DMS 273 (cell line): ENCODE results near the gene HERC2.
"Not testable (repeated sequence)": the region's sequence is repeated elsewhere in the genome, so short reads cannot be mapped to it uniquely, and the experiment has no call there.

Source experiments
- DNase-seq: peaks from one replicate; lab custom pipeline; 2025; ENCODE audit not compliant: unreplicated experiment; lab: John Stamatoyannopoulos, UW

Gene HERC2

DNA sequence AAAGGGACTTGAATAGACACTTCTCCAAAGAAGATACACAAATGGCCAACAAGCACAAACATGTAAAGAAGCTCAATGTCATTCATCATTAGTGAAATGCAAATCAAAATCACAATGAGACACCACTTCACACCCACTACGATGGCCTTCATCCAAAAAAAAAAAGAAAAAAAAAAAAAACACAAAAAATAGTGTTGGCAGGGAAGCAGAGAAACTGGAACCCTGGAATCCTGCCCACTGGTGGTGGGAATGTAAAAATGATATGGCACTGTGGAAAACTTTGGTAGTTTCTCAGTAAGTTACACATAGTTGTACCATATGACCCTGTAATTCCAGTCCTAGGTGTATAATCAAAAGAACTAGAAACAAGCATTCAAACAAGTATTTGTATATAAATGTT, 94.7 kb downstream of the HERC2 start:
- peak; percentile 11 for DNase-seq

DNA sequence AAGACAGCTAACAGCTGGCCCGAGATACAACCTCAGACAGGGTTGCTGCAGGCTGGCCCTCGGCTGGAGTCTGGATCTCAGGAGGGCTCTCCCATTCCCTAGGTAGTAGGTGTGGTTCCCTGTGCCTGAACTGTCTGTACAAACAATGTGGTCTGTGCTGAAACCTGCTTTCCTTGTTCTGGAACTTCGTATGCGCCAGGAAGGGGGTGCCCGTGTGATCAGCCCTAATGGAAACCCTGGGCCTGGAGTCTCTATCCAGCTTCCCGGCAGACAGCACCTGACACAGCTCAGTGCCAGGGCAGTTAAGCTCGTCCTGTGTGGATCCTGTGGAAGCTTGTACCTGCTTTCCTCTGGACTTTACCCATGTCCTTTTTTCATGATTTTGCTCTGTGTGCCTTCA, 99.4 kb downstream of the HERC2 start:
- not testable (repeated sequence) for DNase-seq

DNA sequence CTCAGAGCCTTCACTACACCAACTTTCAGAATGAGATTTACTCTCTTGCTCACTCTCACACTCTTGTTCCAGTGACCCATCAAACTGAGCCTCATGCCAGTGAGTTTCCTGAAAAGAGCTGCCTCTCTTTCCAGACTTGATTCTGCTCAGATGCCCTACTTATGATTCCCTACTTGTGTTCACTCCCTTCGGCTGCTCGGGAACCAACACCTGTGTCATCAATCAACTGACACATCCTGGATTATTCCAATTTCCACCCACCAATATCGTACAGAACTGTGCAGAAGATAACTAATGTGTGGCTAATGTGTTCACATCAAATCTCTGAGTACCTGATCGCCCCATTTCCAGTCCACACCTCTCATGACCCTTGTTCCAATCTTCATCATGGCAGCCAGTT, 100.3 kb downstream of the HERC2 start:
- not testable (repeated sequence) for DNase-seq

DNA sequence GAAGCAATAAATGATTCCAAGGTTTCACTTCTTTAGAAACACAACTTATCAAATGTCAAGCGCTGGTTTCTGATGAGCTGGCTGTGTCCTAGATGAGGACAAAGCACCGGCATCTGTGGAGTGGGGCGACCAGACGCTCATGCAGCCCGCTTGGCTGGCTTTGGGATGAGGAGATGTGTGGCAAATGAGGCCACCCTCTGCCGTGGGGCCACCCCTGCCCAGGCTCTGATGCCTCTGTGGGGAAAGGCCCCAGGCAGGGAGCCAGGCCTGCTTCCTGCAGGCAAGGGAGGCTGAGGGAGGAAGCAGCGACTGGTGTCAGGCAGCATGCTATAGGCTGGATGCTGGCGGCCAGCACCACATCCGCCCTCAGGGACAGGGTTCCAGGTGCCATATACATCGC, 102.9 kb downstream of the HERC2 start:
- no peak for DNase-seq

DNA sequence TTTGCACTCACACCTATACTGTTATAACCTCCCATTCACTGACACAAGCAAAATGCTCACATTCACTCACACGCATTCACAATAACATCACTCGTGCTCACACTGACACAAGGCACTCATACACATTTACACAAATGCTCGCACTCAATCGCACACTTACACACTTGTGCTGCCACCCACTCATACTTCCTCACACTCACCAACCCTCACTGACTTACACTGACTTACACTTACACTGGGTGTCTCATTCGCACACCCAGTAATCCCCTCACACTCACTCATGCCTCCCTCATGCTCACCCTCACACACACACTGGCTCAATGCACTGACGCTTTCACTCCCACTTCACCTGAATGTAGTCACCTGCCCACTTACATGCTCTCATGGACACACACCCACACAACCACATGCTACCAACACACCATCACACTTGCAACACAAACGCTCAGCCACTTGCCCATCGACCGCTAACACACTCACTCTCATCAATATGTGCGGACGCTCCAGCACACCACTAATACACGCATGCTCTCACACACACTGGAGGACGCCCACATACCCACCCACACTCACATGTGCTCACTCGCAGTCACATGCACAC, 104.9 kb downstream of the HERC2 start:
- DNase-seq, result not testable (repeated sequence)

DNA sequence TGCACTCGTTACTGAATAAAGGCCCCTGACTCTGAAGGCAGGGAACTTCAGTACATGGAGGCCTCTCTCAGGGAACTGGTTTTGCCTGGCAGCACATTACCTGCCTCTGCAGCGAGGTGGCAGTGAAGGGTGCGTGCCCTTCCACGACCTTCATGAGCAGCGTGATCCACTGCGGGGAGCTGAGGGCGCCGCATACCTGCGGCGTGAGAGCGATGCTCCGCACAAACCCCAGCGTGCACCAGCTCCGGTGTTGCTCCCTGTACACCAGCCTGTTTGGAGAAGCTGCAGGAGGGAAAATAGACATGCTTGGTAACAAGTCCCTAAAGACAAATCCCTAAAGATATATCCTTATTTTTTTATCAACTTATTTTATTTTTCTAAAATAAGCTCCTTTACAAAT, 106.5 kb downstream of the HERC2 start:
- DNase-seq, result not testable (repeated sequence)

DNA sequence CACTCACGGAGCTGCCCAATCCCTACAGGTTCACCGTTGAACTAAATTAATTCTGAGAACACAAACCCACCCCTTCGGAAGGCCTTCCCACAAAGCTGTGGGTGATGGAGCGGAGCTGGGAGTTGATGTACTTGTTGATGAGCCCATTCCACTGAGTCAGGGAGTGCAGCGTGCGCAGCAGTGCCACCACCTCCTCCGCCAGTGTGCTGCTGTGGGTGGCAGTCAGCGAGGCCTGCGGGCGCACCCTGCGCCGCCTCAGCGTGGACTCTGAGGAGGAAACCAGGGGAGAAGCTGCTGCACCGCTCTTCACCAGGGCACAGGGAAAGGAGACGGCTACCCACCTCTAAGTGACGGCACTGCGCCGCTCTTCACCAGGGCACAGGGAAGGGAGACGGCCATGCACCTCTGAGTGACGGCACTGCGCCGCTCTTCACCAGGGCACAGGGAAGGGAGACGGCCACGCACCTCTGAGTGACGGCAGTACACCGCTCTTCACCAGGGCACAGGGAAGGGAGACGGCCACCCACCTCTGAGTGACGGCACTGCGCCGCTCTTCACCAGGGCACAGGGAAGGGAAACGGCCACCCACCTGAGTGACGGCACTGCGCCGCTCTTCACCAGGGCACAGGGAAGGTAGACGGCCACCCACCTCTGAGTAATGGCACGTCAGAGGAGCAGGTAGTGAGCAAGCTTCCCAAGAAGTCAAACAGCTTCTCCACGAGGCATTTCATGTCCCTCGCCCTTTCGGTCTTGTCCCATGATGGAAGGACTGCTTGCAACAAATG, 107.8 kb downstream of the HERC2 start:
- not testable (repeated sequence) for DNase-seq

DNA sequence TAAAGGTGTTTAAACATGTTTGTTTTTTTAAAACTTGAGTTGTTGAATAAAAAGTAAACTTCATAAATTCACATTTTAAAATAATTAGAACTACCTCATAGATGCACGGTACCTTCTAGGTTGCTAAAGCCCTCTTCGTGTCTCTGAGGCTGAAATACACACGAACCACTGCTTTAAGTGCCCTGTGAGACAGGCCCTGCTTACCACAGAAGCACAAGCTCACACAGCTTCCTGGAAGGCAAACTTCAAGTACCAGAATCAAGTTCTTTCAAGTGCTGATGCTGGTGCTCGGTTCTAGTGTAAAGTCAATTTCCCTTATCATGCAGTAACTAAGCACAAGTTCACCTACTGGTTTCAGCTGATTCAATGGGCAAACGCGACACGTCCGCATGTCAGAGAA, 108.6 kb downstream of the HERC2 start:
- DNase-seq, result not testable (repeated sequence)

DNA sequence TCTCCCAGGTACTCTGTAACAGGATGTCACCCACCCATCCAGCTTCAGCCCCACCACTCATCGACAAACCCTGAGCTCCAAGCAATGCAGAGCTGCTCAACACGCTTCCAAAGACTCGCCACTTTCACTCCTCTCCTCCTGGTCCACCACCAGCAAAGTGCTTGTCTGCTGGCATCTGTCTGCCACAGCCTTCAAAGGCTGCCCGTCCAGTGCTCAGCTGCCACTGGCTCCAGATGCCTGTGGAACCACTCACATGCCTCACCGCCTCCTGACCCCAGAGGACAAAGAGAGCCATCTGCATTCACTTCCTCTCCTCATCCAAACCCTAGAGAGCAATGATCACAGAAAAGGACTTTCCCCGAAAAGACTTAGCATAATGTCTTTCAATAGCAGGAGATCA, 113.4 kb downstream of the HERC2 start:
- peak; percentile 12 for DNase-seq

DNA sequence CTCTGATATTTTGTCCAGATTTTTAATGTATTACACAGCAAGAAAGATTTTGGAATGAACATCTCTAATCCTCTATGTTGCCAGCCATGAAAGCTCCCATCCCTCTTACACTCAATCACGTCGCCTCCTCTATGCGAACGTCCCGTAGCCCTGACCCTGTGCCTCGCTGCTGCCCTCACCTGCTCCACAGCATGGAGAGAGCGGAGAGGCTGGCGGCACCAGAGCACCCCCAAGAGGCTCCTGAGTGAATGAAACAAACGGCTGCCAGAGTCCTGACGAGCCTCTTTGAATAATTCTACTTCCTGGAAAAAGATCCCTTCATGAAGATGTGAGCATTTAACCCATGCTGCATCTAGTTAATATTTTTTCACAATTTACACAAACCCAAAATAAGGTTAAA, 116.3 kb downstream of the HERC2 start:
- DNase-seq, result not testable (repeated sequence)

DNA sequence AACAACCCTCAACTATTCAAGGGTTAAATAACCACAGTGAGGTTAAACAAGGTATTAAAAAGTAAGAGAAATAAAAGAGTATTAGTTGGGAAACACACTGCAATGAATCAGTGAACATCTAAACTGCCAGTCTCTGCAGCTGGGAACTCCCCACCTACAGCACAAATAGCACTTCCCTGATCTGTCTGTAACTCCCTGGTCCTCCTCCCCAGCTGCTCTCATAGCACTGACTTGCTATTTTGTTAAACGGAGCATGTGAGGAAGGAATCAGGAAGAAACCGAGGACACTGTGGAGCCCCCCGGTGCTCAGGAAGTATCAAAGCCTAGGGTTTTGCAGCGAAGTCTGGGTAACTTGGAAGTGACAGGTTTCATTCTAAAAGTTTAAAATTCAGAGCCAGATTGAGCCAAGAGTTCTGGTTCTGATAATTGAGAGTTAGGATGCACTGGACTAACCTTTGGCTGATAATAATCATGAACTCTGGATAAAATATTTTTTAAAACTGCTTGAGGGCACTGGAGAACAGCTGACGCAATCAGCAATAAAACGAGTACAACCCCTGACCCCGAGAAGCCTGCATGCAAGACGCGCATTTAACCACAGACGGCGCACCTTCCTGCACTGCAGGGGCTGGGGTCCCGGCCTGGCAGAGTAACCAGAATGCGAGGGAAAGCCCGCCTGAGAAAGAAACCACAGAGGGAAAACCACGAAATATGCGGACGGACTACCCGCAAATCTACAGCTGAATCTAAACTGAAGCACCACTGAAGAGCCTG, 118.7 kb downstream of the HERC2 start:
- DNase-seq, result not testable (repeated sequence)

DNA sequence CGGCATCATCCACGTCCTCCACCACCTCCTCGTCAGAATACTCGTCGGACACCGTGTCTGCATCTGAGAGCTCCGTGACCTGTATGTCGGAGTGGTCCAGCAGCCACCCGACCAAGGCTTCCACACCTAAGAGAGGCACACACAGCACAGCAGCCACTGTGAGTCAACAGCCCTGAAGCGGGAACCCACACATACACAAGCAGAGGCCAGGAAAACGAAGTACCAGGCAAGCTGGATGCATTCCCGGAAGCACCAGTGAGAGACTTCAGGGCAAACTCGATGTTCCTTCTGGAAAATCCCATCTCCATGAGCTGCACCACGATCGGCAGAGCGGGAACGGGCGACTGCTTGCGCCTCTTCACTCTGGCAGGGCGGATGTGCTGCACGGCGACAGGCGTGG, 119.9 kb downstream of the HERC2 start:
- DNase-seq, result not testable (repeated sequence)

DNA sequence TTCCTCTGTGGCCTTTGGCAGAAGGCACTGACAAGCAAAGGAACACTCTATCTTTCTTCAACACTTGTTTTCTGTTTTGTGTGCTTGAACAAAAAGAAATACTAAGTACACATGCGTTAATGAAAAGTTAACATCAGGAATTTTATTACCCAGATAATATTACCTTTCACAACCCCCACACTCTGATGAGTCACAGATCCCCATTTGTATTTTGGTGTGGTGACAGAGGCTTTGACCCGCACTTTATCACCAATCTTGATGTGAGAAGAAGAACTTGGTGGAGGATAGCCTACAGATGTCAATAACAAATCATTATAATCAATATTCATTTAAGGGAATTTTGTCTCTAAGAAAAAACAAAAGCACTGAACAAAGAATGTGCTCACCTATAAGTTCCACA, 123.8 kb downstream of the HERC2 start:
- DNase-seq, result not testable (repeated sequence)

DNA sequence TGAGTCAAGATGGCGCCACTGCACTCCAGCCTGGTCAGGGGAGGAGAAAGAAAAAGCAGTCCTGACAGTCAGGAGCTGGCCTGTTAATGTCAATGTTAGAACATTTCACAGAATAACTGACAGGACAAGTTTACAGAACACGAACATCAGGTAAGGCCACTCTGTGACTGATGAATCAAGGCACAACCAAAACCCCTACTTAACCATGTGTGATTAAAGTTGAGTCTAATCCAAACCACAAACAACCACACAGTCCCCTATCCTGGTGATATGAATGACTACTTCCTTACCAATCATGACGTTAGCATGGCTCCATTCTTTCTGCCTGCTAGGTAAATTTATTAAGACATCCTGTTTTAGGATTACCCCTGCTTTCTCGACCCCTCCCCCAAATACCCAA, 124.3 kb downstream of the HERC2 start:
- DNase-seq, result not testable (repeated sequence)

DNA sequence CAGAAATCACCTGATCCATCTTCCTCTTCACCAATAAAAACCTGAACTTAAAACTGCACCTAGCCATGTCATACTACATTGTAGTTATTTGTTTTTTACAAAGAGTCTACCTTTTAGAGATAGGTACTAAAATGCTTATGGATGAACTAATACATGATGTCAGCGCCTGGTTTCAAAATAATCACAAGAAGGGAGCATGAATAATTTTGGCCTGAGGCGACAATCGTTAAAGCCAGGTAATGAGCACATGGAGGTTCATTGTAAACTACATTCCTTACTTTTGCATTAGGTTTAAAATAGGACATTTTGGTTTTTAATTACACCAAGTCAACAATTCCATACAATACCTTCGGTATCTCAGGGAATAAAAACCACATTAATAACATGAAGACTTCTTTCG, 125.4 kb downstream of the HERC2 start:
- not testable (repeated sequence) for DNase-seq

DNA sequence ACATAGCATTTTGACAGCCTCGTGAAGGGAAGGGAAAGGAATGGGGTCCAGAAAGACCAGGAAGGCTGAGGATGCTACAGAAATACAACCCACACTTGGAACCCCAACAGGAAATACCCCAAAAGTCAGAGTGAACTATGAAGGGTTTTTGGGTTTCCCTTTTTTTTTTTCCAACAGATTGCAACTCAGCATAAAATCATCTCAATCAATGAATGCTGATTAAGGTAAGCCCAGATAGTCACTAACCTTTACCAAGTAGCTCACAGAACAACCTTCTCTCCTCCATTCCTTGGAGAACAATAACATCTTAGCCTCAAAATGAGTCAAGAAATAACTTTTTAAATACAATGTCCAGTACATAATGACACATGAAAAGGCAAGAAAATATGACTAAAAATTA, 129.2 kb downstream of the HERC2 start:
- no peak for DNase-seq

DNA sequence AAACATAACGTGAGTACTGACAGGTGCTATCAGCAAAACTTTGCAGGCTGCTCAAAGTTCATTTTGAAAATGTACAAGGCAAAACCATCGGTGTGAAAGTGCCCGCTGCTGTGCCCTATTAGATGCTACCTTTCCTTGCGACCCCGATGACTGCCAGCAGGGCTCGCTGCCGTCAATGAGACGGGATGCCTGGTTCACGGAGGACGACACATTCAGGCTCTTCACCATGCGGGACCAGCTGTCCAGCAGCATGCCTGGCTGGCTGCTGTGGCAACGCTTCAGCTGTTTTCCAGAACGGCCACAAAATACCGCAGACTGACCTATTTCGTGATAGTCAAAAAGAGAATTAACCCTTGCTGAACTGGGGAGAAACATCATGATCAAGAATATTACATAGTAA, 130.1 kb downstream of the HERC2 start:
- peak; percentile 49 for DNase-seq

DNA sequence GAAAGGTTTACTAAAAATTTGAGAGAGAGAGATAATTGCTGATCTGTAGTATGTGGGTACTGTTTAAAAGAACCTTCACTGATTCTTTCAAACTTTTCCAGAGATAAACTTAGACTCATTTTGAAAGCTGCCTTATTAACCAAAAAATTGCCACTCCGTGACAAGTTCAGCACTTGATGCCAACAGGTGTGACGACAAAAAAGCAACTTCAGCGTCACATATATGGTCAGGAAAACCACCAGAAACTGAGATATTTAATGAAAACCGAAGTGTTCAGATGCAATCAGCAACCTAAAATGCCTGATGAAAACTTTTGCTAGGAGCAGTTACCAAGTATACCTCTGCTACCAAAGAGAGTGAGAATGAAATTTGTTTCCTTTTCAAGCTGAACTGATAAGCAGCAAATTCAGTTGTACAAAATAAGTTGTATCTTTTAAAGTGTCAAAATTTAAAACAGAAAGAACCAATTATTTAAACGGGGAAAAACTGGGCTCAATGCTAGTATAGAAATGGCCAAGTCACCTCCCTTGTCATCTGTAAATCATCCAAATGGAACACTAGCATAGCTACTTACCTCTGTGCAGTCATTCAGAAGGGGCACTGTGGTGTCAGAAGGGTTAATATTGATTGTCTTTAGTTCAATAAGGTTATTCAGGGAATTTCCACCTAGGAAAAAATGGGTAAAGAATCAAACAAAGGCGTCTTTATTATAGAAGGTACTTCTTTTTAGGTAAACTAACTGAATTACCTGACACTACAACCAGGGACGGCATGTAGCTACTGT, 131.4 kb downstream of the HERC2 start:
- no peak for DNase-seq

DNA sequence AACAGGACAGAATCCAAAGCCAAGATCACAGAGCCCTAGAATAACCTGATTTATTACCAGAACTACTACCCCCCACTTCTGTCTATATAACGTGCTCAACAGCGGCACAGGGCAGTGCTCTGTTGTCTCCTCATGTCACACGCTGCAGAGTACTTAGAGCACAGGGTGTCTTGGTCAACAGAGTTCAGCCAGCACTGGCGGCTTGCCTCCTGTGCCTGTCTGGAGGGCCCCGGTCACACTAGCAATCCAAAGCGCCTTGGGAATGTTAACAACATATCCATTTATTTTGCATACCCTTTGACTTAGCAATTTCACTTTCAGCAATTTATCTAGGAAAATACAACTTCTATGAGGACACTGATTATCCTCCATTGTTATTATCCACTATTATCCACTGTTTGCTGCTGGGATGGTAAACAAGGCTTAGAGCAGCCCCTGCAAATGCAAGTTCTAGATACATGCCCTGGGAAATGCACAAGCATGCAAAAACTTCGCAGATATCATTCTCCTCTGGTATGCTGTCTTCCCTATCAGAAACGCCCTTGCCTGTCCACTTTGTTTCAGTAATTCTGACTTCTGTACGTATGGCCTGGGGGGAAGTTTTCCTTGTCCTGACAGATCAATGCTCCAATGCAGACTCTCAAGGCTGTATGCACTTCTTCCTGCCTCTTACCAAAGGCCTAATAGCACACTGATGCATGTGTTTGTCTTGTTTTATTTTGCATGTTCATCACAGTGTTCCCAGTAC, 136.7 kb downstream of the HERC2 start:
- DNase-seq, result no peak

DNA sequence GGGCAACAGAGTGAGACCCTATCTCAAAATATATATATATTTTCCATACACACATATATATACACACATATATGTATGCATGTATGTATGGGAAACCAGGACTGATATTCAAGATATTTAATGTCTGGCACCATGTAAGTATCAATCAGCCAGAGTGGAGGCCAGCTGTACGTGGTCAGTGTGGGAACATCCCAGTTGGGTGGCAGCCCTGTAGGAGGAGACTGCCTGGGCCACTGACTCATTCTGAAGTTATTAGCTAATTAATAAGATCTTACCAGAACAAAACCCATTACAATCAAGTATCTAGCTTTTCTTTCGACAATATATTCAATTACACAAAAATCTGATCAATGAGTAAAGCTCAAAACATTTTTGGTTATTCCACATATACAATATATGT, 137.8 kb downstream of the HERC2 start:
- no peak for DNase-seq
